ENCODE data around the gene TBATA.

The TBATA gene, protein sequence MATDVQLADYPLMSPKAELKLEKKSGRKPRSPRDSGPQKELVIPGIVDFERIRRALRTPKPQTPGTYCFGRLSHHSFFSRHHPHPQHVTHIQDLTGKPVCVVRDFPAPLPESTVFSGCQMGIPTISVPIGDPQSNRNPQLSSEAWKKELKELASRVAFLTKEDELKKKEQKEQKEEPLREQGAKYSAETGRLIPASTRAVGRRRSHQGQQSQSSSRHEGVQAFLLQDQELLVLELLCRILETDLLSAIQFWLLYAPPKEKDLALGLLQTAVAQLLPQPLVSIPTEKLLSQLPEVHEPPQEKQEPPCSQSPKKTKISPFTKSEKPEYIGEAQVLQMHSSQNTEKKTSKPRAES

GRCh38 chr10:70785190-70785589, at the start of gene TBATA:
Gene TBATA (minus strand): TSS chr10:70785377. CDS start chr10:70783379, 1,998 bp downstream.
- DNase-seq (ENCODE audit: low spot score): no peak

GRCh38 chr10:70834441-70835151, 49.4 kb upstream of the TBATA start:
- DNase-seq (ENCODE audit: low spot score): no peak

- no peak for DNase-seq (ENCODE audit: low spot score)
Measured at GRCh38 chr10:70834021-70834420, 48.8 kb upstream of the TBATA start.

DNA sequence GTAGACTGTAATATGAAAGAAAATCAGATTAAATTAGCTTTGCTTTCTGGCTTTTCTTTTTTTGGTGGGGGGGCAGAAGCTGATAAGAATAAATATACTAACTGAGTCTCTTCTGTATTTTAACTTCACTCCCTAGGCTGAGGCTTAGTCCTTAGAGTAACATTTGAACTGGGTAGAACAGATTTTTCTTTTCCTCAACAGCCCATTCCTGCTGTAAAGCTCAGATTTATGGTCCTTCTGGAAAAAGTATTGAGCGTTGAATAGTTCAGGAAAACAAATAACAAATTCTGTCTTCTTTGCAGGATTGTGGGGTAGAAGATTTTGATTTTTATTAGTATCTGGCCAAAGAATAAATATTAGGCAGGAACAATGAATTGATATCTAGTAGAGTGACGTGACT, 48.4 kb upstream of the TBATA start:
- no peak for DNase-seq (ENCODE audit: low spot score)

DNA sequence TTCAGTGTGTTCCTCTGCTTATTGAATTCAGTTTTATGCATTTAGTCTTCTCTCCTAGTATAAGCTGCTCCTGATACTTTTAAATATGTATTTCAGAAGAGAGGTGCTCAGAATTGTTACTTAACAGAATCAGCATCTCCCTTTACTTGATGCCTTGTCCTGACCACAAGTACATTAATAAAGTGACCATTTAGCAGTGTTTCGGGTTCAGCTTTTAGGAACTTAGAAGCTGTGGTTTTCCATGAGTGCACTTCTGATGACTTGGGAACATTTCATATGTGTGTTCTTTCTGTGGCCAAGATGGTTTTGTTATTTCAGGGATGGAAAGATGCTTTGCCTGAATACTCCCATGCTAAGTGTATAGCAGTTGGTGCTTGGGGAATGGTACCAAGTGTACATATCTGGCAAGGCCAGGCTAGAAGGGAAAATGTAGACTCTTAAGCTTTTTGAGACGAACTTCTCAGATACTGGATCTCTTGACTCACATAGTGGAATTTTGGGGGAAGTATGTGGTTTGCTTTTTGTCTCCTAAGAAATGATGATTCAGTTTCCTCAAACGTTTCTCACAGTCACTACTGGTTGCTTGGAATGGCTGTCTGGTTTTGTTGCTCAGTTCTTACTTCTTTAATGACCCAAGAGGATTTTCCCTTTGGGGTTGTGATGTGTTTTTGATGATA, 47.8 kb upstream of the TBATA start:
- DNase-seq (ENCODE audit: low spot score): peak; percentile 62

DNA sequence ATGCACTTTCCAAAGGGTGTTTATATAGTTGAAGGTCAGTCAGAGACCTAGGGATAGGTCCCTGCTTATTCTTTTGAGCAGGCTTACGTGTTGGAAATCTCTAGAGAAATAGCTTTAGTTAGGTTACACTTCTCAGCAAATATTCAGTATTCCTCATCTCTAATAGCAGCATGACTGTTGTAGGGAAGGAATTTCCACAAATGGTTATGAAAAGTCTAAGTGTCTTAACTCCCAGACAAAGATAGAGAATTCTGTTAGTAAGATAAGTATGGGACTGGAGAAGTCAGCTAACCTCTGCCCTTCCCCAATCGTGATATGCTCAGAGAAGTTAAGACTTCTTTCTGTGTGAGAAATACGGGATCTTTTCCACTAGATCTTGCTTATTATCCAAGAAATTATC, 47.0 kb upstream of the TBATA start:
- no peak for DNase-seq (ENCODE audit: low spot score)

DNA sequence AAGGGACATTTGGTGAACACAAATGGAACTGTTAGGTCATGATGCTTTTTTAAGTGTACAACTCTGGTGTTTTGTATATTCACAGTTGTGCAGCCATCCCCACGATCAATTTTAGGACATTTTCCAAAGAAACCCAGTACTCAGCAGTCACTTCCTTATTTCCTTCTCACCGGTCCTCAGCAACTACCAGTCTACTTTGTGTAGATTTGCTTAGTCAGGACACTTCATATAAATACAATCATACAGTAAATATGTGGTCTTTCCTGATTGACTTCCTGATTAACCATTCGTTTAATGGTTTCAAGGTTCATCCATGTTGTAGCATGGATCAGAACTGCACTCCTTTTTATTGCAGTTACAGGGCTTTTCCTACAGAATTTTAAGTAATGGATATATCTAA, 45.0 kb upstream of the TBATA start:
- no peak for DNase-seq (ENCODE audit: low spot score)

DNA sequence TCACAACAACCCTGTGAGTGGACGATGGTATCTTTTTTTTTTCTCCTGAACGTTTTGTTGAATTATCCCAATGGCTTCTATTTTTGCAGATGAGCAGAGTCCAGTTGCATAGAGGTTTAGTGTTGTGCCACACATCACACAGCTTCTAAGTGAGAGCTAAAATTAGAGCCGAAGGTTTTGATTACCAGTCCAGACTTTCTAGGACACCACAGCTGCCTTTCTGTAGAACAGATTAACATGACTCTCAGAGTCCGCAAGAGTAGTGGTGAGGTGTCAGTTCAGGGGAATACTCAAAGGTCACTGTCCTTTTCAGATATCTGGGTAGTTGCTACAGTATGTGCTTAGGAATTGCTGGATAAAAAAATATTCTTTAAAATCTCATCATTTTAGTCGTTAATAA, 44.4 kb upstream of the TBATA start:
- no peak for DNase-seq (ENCODE audit: low spot score)

DNA sequence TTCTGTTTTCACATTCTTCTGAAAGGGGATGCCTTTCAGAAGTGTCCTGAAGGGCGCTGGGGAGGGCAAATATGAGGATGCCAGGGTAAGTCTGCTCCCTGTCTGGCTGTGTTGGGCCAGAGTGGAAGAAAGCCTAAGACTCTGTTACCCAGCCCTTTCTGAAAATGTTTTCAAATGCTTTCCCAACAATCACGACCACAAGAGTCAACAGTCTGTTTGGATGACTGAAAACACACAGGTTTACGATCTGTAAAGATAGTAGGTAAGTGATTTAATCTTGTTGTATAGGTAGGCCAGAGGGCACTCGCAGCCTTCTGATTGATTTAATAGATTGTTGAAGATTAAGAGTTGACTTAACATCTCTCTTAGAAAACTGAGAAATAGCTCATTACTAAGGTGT, 43.7 kb upstream of the TBATA start:
- no peak for DNase-seq (ENCODE audit: low spot score)

DNA sequence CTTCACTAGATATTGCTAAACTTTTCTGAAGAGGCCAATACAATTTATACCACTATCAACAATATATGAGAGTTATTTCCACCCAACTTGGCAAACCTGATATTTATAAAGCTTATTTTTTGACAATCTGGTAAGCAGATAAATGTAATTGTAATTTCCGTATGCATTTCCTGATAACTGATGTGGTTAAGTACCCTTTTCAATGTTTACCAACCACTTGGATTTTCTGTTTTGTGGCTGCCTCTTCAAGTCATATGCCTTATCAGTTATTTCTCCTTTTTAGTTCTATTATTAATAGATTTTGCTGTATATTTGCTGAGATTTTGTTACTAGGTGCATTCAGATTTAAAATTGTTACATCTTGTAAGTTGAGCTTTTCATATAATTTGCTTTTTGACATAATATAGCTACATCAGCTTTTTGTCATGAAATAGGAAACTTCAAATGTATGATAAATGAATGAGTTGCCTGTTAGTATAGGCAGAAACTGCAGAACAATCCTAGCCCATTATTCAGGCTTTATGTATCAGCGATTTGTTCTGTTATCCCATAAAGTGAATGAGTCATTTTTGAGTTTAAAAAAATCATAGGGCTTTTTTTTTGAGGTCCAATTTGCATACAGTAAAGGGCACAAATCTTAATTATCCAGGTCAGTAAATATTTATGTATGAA, 42.0 kb upstream of the TBATA start:
- DNase-seq (ENCODE audit: low spot score): no peak

DNA sequence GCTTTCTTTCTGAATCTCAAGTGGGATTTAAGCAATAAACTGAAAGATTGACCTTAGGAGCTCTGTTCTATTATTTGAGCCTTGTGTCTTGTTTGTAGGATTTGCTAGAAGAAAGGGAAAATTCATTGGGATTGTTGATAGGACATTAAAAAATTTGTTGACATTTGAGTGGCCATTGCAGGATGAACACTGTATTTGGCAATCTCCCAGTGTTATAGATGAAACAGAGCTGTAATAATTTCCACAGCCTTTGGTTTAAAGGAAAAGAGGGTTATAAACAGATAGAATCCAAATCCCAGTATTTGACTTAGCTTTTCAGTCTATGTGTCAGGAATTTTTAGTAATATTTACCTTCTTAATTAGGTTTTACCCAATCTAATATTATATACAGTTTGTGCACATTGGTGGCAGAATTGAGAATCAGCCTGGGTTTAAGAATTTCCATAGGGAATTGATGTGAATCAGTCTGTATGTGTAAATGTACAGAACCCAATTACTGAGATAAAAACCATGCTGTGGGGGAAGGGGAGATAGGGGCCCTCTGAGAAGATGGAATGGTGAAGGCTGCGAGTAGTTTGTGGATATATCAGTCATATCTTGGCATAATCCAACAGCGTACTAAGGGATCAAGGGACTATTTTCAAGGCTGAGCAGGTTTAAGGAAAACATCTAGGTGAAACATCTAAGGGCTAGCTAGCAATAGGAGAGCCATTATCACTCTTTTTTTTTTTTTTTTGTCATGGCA, 37.1 kb upstream of the TBATA start:
- DNase-seq (ENCODE audit: low spot score): no peak

GRCh38 chr10:70820976-70821750, 36.0 kb upstream of the TBATA start:
- no peak for DNase-seq (ENCODE audit: low spot score)

- DNase-seq (ENCODE audit: low spot score): peak; percentile 90
Measured at GRCh38 chr10:70816220-70816894, 31.2 kb upstream of the TBATA start.

DNA sequence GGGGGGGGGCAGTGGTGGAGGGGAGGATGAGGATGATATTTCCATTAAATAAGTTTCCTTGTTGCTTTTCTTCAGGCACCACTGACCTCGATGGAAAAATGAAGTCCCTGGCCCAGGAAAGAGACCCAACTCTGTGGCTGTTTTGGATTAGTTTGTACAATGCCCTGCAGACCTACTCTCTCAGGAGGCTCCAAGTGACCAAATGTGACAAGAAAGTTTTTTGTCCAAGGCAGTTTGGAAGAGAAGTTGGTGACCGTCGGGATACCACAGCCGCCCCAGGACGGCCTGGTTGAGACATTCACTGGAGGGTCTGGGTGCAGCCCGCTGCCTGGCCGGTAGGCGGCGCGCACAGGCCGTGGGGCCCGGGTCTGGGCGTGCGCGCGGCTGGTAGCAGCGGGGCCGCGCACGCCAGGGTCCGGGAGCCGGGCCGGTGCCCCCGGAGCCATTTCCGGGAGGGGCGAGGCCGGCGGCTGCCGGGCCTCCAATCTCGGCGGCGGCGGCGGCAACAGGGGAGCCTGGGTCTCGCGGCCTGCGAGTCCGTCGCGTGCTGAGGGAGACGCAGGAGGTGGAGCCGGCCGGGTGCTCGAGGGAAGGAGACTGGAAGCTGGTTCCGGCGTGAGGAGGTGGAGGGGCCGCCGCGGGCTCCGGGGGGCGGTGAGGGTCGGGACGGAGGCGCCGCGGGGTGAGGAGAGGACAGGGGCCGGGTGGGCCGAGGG, 30.5 kb upstream of the TBATA start, which contains the start of gene SGPL1:
SGPL1 (plus strand) TSS at position 445 of the 716 bp plus-strand sequence. CDS start 906 bp downstream, outside the sequence.
- DNase-seq (ENCODE audit: low spot score): peak; percentile 98

DNA sequence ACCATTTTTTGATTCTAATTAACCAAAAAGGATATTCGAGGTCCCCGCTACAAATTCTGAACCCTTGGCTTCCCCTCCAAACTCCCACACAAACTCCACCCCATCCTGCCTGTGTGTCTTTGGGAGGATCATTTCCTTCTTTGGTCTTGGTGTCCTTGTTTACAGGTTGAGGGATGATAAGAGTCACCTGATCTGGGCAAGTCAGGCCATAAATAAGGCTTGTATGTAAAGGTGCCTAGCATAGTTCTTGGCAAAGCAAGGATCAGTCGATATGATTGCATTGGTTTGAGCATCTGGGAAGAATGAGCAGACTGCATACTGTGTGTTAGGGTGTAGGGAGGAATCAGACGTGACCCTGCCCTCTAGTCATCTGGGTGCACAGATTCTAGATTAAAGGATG, 28.9 kb upstream of the TBATA start:
- no peak for DNase-seq (ENCODE audit: low spot score)

GRCh38 chr10:70812814-70813213, 27.6 kb upstream of the TBATA start:
- DNase-seq (ENCODE audit: low spot score): no peak

- no peak for DNase-seq (ENCODE audit: low spot score)
Measured at GRCh38 chr10:70811881-70812280, 26.7 kb upstream of the TBATA start.

DNA sequence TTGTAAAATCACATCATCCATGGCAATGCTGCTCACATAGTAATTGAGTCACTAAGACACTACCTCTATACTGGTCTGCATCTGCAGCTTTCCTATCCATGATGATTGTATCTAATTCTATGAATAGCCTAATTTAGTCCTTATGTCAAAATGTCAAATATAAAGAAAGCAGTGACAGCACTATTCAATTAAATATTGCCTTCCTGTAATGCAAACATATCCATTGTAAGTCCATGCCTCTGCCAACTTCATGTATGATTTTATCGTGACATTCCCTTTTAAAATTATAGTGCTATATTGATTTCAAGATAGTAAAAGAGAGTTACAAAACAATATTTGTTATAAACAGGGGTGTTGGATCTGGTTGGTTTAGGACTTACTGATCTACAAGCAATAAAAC, 25.8 kb upstream of the TBATA start:
- DNase-seq (ENCODE audit: low spot score): no peak

DNA sequence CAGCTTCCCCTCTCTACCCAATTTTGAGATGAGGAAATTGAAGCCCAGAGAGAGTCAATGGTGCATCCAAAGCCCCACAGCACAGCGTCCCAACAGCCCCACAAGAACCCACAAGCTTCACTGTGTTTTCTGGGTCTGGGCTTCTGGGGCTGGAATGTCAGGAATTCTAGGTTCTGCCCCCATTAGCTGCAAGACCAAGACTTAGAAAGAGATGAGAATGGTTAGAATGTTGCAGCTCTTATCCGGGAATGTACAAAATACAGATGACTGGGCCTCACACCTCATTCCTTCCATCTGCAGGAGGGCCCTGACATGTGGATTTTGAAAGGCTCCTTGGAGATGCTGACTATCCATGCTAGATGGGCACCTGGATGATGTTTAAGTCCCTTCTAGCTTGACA, 24.5 kb upstream of the TBATA start:
- DNase-seq (ENCODE audit: low spot score): no peak

Data from AG08396 (cell line).